ENCODE measurements around the gene WDFY3. TPM values are rescaled to one million over a fixed set of nuclear protein-coding genes. Genes with fewer than 3 reads are reported as not detected.

The WDFY3 gene
- total and polyA plus RNA-seq, 2 donors (not counting 1 experiment from before 2014, with no cell fraction given): 0.05 to 0.36 TPM

- Histone ChIP-seq H3K36me3 (replicated peaks in 1 of 2; ENCODE audit: control extremely low read depth in 1 of 2, control insufficient read depth in 1 of 2, extremely low read depth in 1 of 2, insufficient read depth in 2 of 2, low read length in 1 of 2) (no peaks in the 10 kb centered on the region), H3K4me2 (replicated peaks; ENCODE audit: low read depth, low read length, poor library complexity, severe bottlenecking) (no peak overlapping the region), H3K79me2 (ENCODE audit: control insufficient read depth, insufficient read depth, low read length) (no peaks in the 10 kb centered on the region), H3K9ac (ENCODE audit: low read length) (no peak overlapping the region), H3K4me1 (ENCODE audit: control insufficient read depth in 2 of 2, insufficient read depth in 2 of 2, low read length in 2 of 2) (no peaks in the 10 kb centered on the region), H2AFZ (ENCODE audit: insufficient read depth, low read depth, low read length, poor library complexity, severe bottlenecking) (no peak overlapping the region), H3K27me3 (replicated peaks in 1 of 4; ENCODE audit: control extremely low read depth in 1 of 4, control insufficient read depth in 3 of 4, insufficient read depth in 4 of 4, low read length in 3 of 4) (no peaks in the 10 kb centered on the region), H4K20me1 (ENCODE audit: control insufficient read depth, insufficient read depth, low read length, poor library complexity, severe bottlenecking) (no peaks in the 10 kb centered on the region), H3K27ac (ENCODE audit: low read length in 2 of 2) (no peak overlapping the region), H3K9me3 (ENCODE audit: control extremely low read depth in 1 of 3, control insufficient read depth in 2 of 3, insufficient read depth in 1 of 3, low read length in 2 of 3) (no peaks in the 10 kb centered on the region), H3K4me3 (ENCODE audit: control extremely low read depth in 1 of 5, extremely low read depth in 1 of 5, insufficient read depth in 1 of 5, low read depth in 2 of 5, low read length in 4 of 5) (no peak overlapping the region)
- ATAC-seq (ENCODE audit: low read depth): no peak
- no CpG with 5 or more reads among the region's 3 CpGs for WGBS (ENCODE audit: insufficient coverage)
- Mint-ChIP-seq H3K4me3 (no peak overlapping the region), H3K4me1 (no peaks in the 10 kb centered on the region), H3K27ac (no peak overlapping the region), H3K27me3 (peaks cover 3% of the 10 kb centered on the region), H3K9me3 (ENCODE audit: insufficient read depth) (no peaks in the 10 kb centered on the region)
- DNase-seq: no peak
- CTCF ChIA-PET: interaction anchor here (0.5 to 2.0 kb wide), 7 partner anchors 10 to 1295 kb away, joined by 3 to 17 read pairs (median 4); no protein-coding TSS in a partner anchor
- intact Hi-C loops (cut with micrococcal nuclease): no loop called here
- POLR2A ChIA-PET: no interaction called here
- no peak for TF ChIP-seq EZH2 (IDR thresholded peaks at IDR 0.05; ENCODE audit: borderline replicate concordance, insufficient read depth, low read depth, low read length, poor library complexity, severe bottlenecking)
- TF ChIP-seq CTCF (IDR thresholded peaks at IDR 0.05): no peak
These were observed 215.6 kb downstream of the WDFY3 start for GRCh38 chr4:84750960-84751283.

GRCh38 chr4:84750260-84750959, 216.1 kb downstream of the WDFY3 start:
- no peak overlapping the region for H3K4me3 ChIP-seq (ENCODE audit: control extremely low read depth in 1 of 5, extremely low read depth in 1 of 5, insufficient read depth in 1 of 5, low read depth in 2 of 5, low read length in 4 of 5)
- Mint-ChIP-seq H3K27me3 (peaks cover 3% of the 10 kb centered on the region), H3K4me1 (no peaks in the 10 kb centered on the region), H3K27ac (no peak overlapping the region), H3K9me3 (ENCODE audit: insufficient read depth) (no peaks in the 10 kb centered on the region), H3K4me3 (no peak overlapping the region)
- no peak for ATAC-seq (ENCODE audit: low read depth)
- H3K27me3 ChIP-seq (replicated peaks in 1 of 4; ENCODE audit: control extremely low read depth in 1 of 4, control insufficient read depth in 3 of 4, insufficient read depth in 4 of 4, low read length in 3 of 4): no peaks in the 10 kb centered on the region
- no peaks in the 10 kb centered on the region for H3K4me1 ChIP-seq (ENCODE audit: control insufficient read depth in 2 of 2, insufficient read depth in 2 of 2, low read length in 2 of 2)
- WGBS (ENCODE audit: insufficient coverage): no CpG with 5 or more reads among the region's 1 CpG
- TF ChIP-seq CTCF (IDR thresholded peaks at IDR 0.05) (peak; percentile 79), EZH2 (IDR thresholded peaks at IDR 0.05; ENCODE audit: borderline replicate concordance, insufficient read depth, low read depth, low read length, poor library complexity, severe bottlenecking) (no peak)
- CTCF ChIA-PET: interaction anchor here (0.5 to 2.0 kb wide), 13 partner anchors 9 to 1295 kb away, joined by 3 to 17 read pairs (median 4); no protein-coding TSS in a partner anchor
- no peaks in the 10 kb centered on the region for H3K36me3 ChIP-seq (replicated peaks in 1 of 2; ENCODE audit: control extremely low read depth in 1 of 2, control insufficient read depth in 1 of 2, extremely low read depth in 1 of 2, insufficient read depth in 2 of 2, low read length in 1 of 2)
- no peak overlapping the region for H3K9ac ChIP-seq (ENCODE audit: low read length)
- POLR2A ChIA-PET: no interaction called here
- intact Hi-C loops (cut with micrococcal nuclease): no loop called here
- H3K9me3 ChIP-seq (ENCODE audit: control extremely low read depth in 1 of 3, control insufficient read depth in 2 of 3, insufficient read depth in 1 of 3, low read length in 2 of 3): no peaks in the 10 kb centered on the region
- H3K4me2 ChIP-seq (replicated peaks; ENCODE audit: low read depth, low read length, poor library complexity, severe bottlenecking): no peak overlapping the region
- H3K27ac ChIP-seq (ENCODE audit: low read length in 2 of 2): no peak overlapping the region
- H4K20me1 ChIP-seq (ENCODE audit: control insufficient read depth, insufficient read depth, low read length, poor library complexity, severe bottlenecking): no peaks in the 10 kb centered on the region
- H2AFZ ChIP-seq (ENCODE audit: insufficient read depth, low read depth, low read length, poor library complexity, severe bottlenecking): no peak overlapping the region
- H3K79me2 ChIP-seq (ENCODE audit: control insufficient read depth, insufficient read depth, low read length): no peaks in the 10 kb centered on the region
- peak; percentile 30 for DNase-seq

Measured in B cell (primary cell).